ENCODE results near the gene GTF3C4.

The GTF3C4 gene

GRCh38 chr9:132733260-132733815 lies 63.1 kb downstream of the GTF3C4 start:
- FAIRE-seq (no peak), DNase-seq (ENCODE audit: insufficient read length) (no peak)
- TF ChIP-seq POLR2AphosphoS5 (IDR thresholded peaks at IDR 0.05; ENCODE audit: low read depth, low read length) (no peak), TAF1 (IDR thresholded peaks at IDR 0.05; ENCODE audit: borderline replicate concordance, low read depth, low read length) (no peak), POLR2A (IDR thresholded peaks at IDR 0.05; ENCODE audit: low read depth, low read length) (no peak)

GRCh38 chr9:132739710-132740310 lies 69.5 kb downstream of the GTF3C4 start:
- TF ChIP-seq POLR2A (IDR thresholded peaks at IDR 0.05; ENCODE audit: low read depth, low read length) (no peak), TAF1 (IDR thresholded peaks at IDR 0.05; ENCODE audit: borderline replicate concordance, low read depth, low read length) (no peak), POLR2AphosphoS5 (IDR thresholded peaks at IDR 0.05; ENCODE audit: low read depth, low read length) (no peak)
- DNase-seq (ENCODE audit: insufficient read length), result no peak
- FAIRE-seq, result no peak

- TF ChIP-seq POLR2A (IDR thresholded peaks at IDR 0.05; ENCODE audit: low read depth, low read length) (no peak), POLR2AphosphoS5 (IDR thresholded peaks at IDR 0.05; ENCODE audit: low read depth, low read length) (no peak), TAF1 (IDR thresholded peaks at IDR 0.05; ENCODE audit: borderline replicate concordance, low read depth, low read length) (no peak)
- FAIRE-seq, result no peak
Measured at GRCh38 chr9:132740526-132741309, 70.5 kb downstream of the GTF3C4 start.

GRCh38 chr9:132742821-132743311 lies 72.6 kb downstream of the GTF3C4 start:
- DNase-seq (ENCODE audit: insufficient read length) (no peak), FAIRE-seq (no peak)
- TF ChIP-seq TAF1 (IDR thresholded peaks at IDR 0.05; ENCODE audit: borderline replicate concordance, low read depth, low read length) (no peak), POLR2AphosphoS5 (IDR thresholded peaks at IDR 0.05; ENCODE audit: low read depth, low read length) (no peak), POLR2A (IDR thresholded peaks at IDR 0.05; ENCODE audit: low read depth, low read length) (no peak)

More at GRCh38 chr9:132740526-132741309, 70.5 kb downstream of the GTF3C4 start:
- no peak for DNase-seq (ENCODE audit: insufficient read length)

- no peak for TF ChIP-seq POLR2AphosphoS5 (IDR thresholded peaks at IDR 0.05; ENCODE audit: low read depth, low read length)
- TF ChIP-seq POLR2A (IDR thresholded peaks at IDR 0.05; ENCODE audit: low read depth, low read length), result no peak
- TF ChIP-seq TAF1 (IDR thresholded peaks at IDR 0.05; ENCODE audit: borderline replicate concordance, low read depth, low read length), result no peak
- FAIRE-seq (no peak), DNase-seq (ENCODE audit: insufficient read length) (no peak)
Measured at GRCh38 chr9:132743931-132744479, 73.7 kb downstream of the GTF3C4 start.
